ENCODE results near the gene ABLIM2. TPM values are rescaled to one million over a fixed set of nuclear protein-coding genes. Genes with fewer than 3 reads are reported as not detected.

Gene ABLIM2
- total and polyA plus RNA-seq, 3 donors from 2014 or later, result 5.2 to 7.5 (median 6.9) TPM

DNA sequence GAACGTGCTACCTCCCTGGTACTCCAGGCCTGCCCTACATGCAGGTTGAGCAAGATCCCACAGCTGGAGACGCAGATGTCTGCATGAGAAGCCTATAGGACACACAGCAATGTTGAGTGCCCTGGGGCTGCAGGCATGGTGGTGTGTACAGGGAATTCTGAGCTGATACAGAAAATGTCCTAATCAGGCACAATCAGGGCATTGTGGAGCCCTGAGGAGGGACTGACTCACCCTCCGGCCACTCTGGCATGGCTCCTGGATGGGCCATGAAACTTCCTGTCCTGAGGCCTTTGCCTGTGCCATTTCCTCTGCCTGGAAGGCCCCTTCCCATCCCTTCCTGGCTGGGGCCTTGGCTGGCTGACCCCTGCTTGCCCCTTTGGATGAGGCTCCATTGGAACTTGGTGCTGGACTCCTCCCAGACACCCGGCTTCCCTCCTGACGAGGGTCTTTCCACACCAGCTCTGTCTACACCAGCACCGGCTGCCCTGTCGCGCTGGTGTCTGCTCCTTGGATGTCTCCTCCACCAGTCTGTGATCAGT is 202.3 kb downstream of the ABLIM2 start:
- Histone ChIP-seq H3K4me3 (no peak overlapping the region), H3K36me3 (ENCODE audit: low read depth, missing control alignments) (no peaks in the 10 kb centered on the region), H3K9me3 (no peaks in the 10 kb centered on the region), H3K27me3 (no peaks in the 10 kb centered on the region), H3K27ac (no peak overlapping the region), H3K4me1 (no peaks in the 10 kb centered on the region)
- intact Hi-C loops (cut with DNase I; ENCODE audit: low total_unique reads), result no loop called here
- 77 to 84% methylated on average over 7 to 8 of the region's 8 CpGs for WGBS, 2 donors
- no peak for DNase-seq
- TF ChIP-seq POLR2A (IDR thresholded peaks at IDR 0.05), result no peak
- TF ChIP-seq, protein P1, sequence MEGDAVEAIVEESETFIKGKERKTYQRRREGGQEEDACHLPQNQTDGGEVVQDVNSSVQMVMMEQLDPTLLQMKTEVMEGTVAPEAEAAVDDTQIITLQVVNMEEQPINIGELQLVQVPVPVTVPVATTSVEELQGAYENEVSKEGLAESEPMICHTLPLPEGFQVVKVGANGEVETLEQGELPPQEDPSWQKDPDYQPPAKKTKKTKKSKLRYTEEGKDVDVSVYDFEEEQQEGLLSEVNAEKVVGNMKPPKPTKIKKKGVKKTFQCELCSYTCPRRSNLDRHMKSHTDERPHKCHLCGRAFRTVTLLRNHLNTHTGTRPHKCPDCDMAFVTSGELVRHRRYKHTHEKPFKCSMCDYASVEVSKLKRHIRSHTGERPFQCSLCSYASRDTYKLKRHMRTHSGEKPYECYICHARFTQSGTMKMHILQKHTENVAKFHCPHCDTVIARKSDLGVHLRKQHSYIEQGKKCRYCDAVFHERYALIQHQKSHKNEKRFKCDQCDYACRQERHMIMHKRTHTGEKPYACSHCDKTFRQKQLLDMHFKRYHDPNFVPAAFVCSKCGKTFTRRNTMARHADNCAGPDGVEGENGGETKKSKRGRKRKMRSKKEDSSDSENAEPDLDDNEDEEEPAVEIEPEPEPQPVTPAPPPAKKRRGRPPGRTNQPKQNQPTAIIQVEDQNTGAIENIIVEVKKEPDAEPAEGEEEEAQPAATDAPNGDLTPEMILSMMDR (IDR thresholded peaks at IDR 0.05), result no peak

GRCh38 chr4:7955393-7955792 is 203.2 kb downstream of the ABLIM2 start:
- Histone ChIP-seq H3K4me1 (no peaks in the 10 kb centered on the region), H3K9me3 (no peaks in the 10 kb centered on the region), H3K27me3 (no peaks in the 10 kb centered on the region), H3K27ac (no peak overlapping the region), H3K36me3 (ENCODE audit: low read depth, missing control alignments) (no peaks in the 10 kb centered on the region), H3K4me3 (no peak overlapping the region)
- TF ChIP-seq, protein P1 (IDR thresholded peaks at IDR 0.05), result no peak
- no peak for TF ChIP-seq POLR2A (IDR thresholded peaks at IDR 0.05)
- DNase-seq, result no peak
- 83 to 92% methylated on average over 4 of the region's 4 CpGs for WGBS, 2 donors
- intact Hi-C loops (cut with DNase I; ENCODE audit: low total_unique reads), result no loop called here

DNA sequence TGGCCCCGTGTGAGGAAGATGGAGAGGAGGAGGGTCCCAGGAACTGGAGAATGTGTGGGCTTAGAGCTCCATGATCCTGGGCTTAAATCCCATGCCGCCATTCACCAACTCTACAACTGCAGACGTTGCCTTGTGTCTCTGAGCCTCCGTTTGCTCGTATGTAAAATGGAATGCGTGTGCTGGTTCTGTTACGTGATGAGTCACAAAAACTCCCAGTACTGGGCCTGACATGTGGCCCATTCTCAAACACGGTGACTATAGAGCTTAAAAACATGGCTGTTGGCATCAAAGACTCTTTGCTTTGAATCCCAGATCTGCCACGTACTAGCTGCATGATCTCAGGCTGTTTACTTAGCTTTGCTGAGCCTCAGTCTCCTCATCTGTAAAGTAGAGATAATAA is 206.0 kb downstream of the ABLIM2 start:
- H3K9me3 ChIP-seq, result no peaks in the 10 kb centered on the region
- H3K4me3 ChIP-seq, result no peak overlapping the region
- 88 to 93% methylated on average over 9 of the region's 9 CpGs for WGBS, 2 donors
- intact Hi-C loops (cut with DNase I; ENCODE audit: low total_unique reads), result no loop called here
- H3K27ac ChIP-seq, result no peak overlapping the region
- DNase-seq, result no peak
- TF ChIP-seq, protein P1 (IDR thresholded peaks at IDR 0.05), result no peak
- no peak for TF ChIP-seq POLR2A (IDR thresholded peaks at IDR 0.05)
- no peaks in the 10 kb centered on the region for H3K4me1 ChIP-seq
- no peaks in the 10 kb centered on the region for H3K36me3 ChIP-seq (ENCODE audit: low read depth, missing control alignments)
- no peaks in the 10 kb centered on the region for H3K27me3 ChIP-seq

DNA sequence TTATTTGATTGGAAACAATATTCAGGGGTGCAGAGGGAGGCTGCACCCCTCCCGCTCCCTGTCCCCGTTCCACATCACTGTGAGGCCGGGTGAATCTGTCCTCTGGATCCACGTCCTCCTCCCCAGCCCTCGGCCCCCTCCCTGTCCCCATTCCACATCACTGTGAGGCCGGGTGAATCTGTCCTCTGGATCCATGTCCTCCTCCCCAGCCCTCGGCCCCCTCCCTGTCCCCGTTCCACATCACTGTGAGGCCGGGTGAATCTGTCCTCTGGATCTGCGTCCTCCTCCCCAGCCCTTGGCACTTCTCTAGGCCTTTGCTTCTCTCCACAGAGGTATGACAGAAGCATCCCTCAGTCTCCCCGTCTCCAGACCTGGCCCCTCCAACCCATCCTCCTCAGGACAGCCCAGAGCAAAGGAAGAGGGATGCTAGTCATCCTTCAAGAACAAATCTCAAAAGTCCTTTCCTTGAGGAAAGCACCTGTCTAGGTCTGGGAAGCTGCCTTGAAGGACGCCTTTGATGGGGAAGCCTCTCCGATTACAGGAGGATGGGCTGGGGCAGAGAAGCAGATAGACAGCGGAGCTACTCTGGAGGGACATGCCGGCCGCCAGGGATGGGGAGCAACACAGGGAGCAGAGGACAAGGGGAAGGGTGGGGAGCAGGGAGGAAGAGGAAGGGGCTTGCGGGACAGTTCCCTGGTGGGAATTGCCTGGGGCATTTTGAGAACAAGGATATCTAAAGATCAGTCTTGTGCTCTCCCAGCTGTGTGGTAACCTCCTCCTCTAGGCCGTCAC is 208.1 kb downstream of the ABLIM2 start:
- WGBS, 2 donors, result 90 to 93% methylated on average over 18 of the region's 18 CpGs
- H3K36me3 ChIP-seq (ENCODE audit: low read depth, missing control alignments), result no peaks in the 10 kb centered on the region
- no peak overlapping the region for H3K4me3 ChIP-seq
- H3K4me1 ChIP-seq, result no peaks in the 10 kb centered on the region
- intact Hi-C loops (cut with DNase I; ENCODE audit: low total_unique reads), result no loop called here
- no peaks in the 10 kb centered on the region for H3K27me3 ChIP-seq
- no peak for DNase-seq
- H3K9me3 ChIP-seq, result no peaks in the 10 kb centered on the region
- TF ChIP-seq, protein P1 (IDR thresholded peaks at IDR 0.05), result no peak
- no peak for TF ChIP-seq POLR2A (IDR thresholded peaks at IDR 0.05)
- H3K27ac ChIP-seq, result no peak overlapping the region
